HFF-Myc (cell line): Measurements from ENCODE around the gene DMD.

Experiments
- DNase-seq: peaks from one replicate; pipeline ENCODE4 v3.0.0-alpha.2; 2011; ENCODE audit warnings: low read depth; ENCODE audit errors: extremely low read depth
- H3K4me3 ChIP-seq: replicated peaks from 2 replicates; pipeline ENCODE4 v1.5.1; 2011; ENCODE audit warnings: low read depth, mild to moderate bottlenecking, control low read depth, low read length
- TF ChIP-seq, protein P1 (sequence below): IDR thresholded peaks from 2 replicates; pipeline ENCODE4 v1.5.1; 2012; ENCODE audit warnings: mild to moderate bottlenecking, low read depth, low read length, control low read depth; ENCODE audit errors: missing control alignments

DMD gene

DNA sequence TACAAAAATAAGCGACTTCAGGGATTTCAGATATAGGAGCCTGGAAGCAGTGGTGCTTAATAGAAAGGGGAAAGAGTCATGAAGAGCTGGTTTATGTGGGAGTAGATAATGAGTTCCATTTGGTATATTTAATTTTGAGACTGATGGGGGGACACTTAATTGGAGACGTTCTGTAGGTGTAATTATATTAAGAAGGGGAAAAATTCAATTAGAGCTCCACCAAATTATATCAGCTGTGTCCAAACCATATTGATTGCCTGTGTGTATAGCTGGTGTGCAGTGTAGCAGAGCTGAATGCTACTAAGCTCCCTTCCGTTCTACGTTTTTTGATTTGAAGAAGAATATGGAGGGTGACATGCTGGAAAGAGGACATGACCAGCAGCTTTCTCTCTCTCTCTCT is 282.3 kb downstream of the DMD start:
- H3K4me3 ChIP-seq: no peak overlapping the region
- no peak for DNase-seq

DNA sequence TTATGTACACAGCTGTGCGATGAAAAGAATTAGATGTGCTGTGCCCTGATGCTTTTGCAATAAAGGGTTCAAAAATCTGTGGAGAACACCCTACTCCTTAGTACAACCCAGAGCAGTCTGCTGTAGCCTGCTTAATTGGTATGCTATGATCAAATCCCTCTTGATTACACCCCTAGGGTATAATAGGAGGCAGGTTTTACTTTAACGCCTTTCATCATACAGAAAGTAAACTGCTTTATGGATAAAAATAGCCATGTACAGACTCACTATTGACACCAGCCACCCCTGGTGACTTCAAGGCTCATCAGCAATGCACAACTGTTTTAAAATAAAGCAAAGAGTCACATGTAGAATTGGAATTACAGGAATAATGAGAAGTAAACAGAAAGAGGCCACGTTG is 315.3 kb downstream of the DMD start:
- no peak for DNase-seq
- TF ChIP-seq, protein P1, sequence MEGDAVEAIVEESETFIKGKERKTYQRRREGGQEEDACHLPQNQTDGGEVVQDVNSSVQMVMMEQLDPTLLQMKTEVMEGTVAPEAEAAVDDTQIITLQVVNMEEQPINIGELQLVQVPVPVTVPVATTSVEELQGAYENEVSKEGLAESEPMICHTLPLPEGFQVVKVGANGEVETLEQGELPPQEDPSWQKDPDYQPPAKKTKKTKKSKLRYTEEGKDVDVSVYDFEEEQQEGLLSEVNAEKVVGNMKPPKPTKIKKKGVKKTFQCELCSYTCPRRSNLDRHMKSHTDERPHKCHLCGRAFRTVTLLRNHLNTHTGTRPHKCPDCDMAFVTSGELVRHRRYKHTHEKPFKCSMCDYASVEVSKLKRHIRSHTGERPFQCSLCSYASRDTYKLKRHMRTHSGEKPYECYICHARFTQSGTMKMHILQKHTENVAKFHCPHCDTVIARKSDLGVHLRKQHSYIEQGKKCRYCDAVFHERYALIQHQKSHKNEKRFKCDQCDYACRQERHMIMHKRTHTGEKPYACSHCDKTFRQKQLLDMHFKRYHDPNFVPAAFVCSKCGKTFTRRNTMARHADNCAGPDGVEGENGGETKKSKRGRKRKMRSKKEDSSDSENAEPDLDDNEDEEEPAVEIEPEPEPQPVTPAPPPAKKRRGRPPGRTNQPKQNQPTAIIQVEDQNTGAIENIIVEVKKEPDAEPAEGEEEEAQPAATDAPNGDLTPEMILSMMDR: no peak
- no peak overlapping the region for H3K4me3 ChIP-seq

More for the DNA sequence above, 282.3 kb downstream of the DMD start:
- TF ChIP-seq, protein P1: no peak

DNA sequence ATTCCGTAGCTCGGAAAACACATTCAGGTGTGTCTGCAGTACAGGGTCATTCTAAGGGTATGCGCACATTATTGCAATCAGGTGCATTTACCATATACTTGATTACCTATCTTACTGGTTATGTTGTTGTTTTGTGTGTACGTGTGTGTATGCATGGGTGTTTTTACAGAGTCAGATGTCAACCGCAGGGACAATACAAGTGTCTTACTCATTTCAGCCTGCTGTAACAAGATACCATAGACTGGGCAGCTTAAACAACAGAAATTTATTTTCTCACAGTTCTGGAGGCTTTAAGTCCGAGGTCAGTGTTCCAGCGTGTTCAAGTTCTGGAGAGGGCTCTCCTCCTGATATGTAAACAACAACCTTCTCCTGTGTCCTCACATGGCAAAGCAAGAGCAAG is 316.7 kb downstream of the DMD start:
- no peak overlapping the region for H3K4me3 ChIP-seq
- TF ChIP-seq, protein P1: no peak
- no peak for DNase-seq

DNA sequence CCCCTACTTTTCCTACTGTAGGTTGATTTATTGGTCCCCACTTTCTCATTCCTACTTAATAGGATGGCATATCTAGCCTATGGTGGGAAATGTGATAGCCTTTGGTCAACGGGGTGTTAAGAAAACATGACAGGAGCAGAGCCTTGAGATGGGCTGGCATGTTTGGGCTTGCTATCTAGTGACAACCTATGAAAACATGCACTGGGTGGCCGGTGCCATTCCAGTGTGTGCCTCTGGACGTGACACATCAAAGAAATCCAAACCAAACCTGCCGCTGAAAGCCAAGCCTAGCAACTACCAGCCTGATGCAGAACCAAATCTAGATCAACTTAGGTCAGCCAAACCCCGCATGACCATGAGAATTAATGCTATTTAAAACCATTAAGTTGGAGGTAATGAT is 317.6 kb downstream of the DMD start:
- TF ChIP-seq, protein P1: no peak
- no peak overlapping the region for H3K4me3 ChIP-seq
- no peak for DNase-seq

DNA sequence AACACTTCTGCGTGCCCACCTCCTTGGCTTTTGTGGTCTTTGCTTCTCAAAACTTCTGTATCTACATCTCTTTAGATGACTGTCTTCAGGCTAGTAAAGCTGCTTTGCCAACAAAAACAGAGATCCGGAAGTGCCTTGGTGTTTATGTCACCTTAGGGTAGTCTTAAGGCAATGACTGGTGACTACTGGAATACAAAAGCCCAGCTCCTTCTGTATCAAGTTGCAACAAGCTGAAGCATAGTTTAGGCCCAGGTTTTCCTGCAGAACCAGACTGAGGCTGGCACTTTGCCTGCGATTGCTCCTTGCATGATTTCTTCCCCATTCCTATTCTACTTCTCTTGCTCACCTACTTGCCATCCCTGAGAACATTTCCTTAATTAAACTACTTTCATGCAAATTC is 333.8 kb downstream of the DMD start:
- no peak for DNase-seq
- TF ChIP-seq, protein P1: no peak
- no peak overlapping the region for H3K4me3 ChIP-seq

DNA sequence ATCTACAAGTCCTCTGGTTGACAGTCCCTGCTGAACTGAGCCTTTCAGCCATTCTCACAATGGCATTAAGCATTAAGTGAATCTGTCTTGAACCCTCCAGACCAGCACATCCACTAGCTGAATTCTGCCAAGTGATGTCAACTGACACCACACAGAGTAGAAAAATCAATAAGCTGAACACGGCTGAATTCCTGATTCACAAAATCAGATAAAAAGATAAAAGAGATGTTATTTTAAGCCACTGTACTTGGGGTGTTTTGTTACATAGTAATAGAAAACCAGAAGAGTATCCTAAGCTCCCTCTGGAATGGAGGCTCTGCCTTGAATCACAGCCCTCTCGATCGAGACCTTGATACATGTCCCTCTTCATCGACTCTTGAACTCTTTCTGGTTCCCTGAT is 336.5 kb downstream of the DMD start:
- TF ChIP-seq, protein P1: no peak
- no peak overlapping the region for H3K4me3 ChIP-seq
- DNase-seq: no peak

DNA sequence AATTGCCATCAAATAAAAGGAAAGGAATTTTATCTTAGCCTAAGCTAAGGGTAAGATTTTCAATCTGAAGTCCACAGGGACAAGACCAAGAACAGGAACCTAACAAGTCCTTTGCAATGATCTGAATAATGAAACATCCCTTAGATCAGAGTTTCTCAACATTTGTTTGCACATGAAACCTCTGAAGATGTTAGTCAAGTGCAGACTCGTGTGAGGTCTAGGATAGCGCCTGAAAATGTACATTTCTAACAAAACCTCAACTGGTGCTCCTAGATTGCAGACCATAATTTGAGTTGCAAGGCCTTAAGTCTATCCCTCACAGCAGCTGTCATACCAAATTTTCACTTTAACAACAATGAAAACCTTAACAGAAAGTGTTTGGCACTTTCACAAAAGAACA is 337.6 kb downstream of the DMD start:
- no peak overlapping the region for H3K4me3 ChIP-seq
- DNase-seq: no peak
- TF ChIP-seq, protein P1: no peak
